Spleen (tissue), 11 donors: ENCODE results near the gene ZNF415. TPM values are rescaled to one million over a fixed set of nuclear protein-coding genes. Genes with fewer than 3 reads are reported as not detected.
"Not testable (repeated sequence)": the region's sequence is repeated elsewhere in the genome, so short reads cannot be mapped to it uniquely, and the experiment has no call there.

Experiments
- DNase-seq: peaks from one replicate; pipeline ENCODE4 v3.0.0-alpha.2; 2020
- H3K27ac ChIP-seq, 8 donors: fragments of 200-600 bp; sonication (generic) in 7 of 8; 1 replicate in 4 of 8; 2 replicates in 4 of 8; pipeline versions ENCODE4 v1.5.0 to v1.8.0; 2016 to 2021; ENCODE audit warnings: inconsistent platforms in 4 of 8, mild to moderate bottlenecking in 4 of 8, moderate library complexity in 1 of 8
- H3K27me3 ChIP-seq, 7 donors: fragments of 200-600 bp; sonication (generic) in 6 of 7; replicated peaks in 1 of 7; 1 replicate in 4 of 7; 2 replicates in 3 of 7; pipeline versions ENCODE4 v1.5.0 to v1.8.0; 2016 to 2021; ENCODE audit warnings: inconsistent platforms in 3 of 7, mild to moderate bottlenecking in 1 of 7
- H3K36me3 ChIP-seq, 6 donors: fragments of 200-600 bp; sonication (generic) in 5 of 6; 1 replicate in 4 of 6; 2 replicates in 2 of 6; pipeline versions ENCODE4 v1.5.0 to v1.8.0; 2016 to 2021; ENCODE audit warnings: inconsistent platforms in 2 of 6
- H3K4me1 ChIP-seq, 6 donors: fragments of 200-600 bp; sonication (generic) in 5 of 6; 1 replicate in 3 of 6; 2 replicates in 3 of 6; pipeline versions ENCODE4 v1.5.0 to v1.8.0; 2016 to 2021; ENCODE audit warnings: inconsistent platforms in 3 of 6
- H3K4me3 ChIP-seq, 8 donors: fragments of 200-600 bp; sonication (generic) in 7 of 8; 1 replicate in 4 of 8; 2 replicates in 4 of 8; pipeline versions ENCODE4 v1.5.0 to v1.8.0; 2016 to 2021; ENCODE audit warnings: inconsistent platforms in 4 of 8, mild to moderate bottlenecking in 4 of 8, moderate library complexity in 2 of 8
- H3K9me3 ChIP-seq, 8 donors: fragments of 200-600 bp; sonication (generic) in 7 of 8; 1 replicate in 4 of 8; 2 replicates in 4 of 8; pipeline versions ENCODE4 v1.5.0 to v1.8.0; 2016 to 2021; ENCODE audit warnings: inconsistent platforms in 4 of 8
- POLR2A ChIP-seq, 3 donors: fragments of 450-650 bp; IDR thresholded peaks; one replicate each; pipeline ENCODE4 v1.5.1; 2017; ENCODE audit warnings: antibody characterized with exemption in 3 of 3, mild to moderate bottlenecking in 1 of 3
- POLR2AphosphoS5 ChIP-seq, 3 donors: sonication (generic); formaldehyde crosslinking; IDR thresholded peaks; one replicate each; pipeline ENCODE4 v1.5.1; 2017; ENCODE audit warnings: antibody characterized with exemption in 3 of 3
- WGBS, 5 donors: extraction: QIAGEN DNeasy Blood & Tissue Kit in 3 of 5; methylation state at CpG; one replicate each; pipeline versions ENCODE4 v1.1.5 to v1.1.7; 2013 to 2018; 5-methylcytosine and 5-hydroxymethylcytosine counted together
- intact Hi-C: fragments of 100-400 bp; cut with DNase I; formaldehyde crosslinking; loops from one replicate; pipeline ENCODE4 v1.15.0; 2023; ENCODE audit warnings: low total_unique reads
- polyA plus RNA-seq, 3 donors: library from polyadenylated mRNA; stranded (reverse); fragments of 200-250 nt; gene quantifications; one replicate each; pipeline ENCODE4 v1.2.1, GENCODE V29; 2013
- total RNA-seq, 7 donors: library from RNA; depleted of rRNA in 3 of 7; stranded (reverse); fragments of >200 nt in 3 of 7; fragmentation: NEBNext Ultra II Directional in 4 of 7; extraction: Animal tissue kit (Norgen Biotek cat#: 25700) in 4 of 7; gene quantifications; one replicate each; pipeline versions ENCODE4 v1.1.0 to v1.2.1, GENCODE V29; 2016 to 2021
- TF ChIP-seq, protein P1 (sequence below), 11 experiments: fragments of 200-600 bp in 7 of 11; fragments of 450-650 bp in 4 of 11; sonication (generic) in 4 of 11; IDR thresholded peaks in 8 of 11; conservative IDR thresholded peaks in 3 of 11; 1 replicate in 7 of 11; 2 replicates in 4 of 11; pipeline versions ENCODE4 v1.4.0 to v1.8.0; 2016 to 2021; ENCODE audit warnings: antibody characterized with exemption in 11 of 11, inconsistent platforms in 4 of 11, mild to moderate bottlenecking in 1 of 11
- donor health status: healthy with polysubstance abuse.
- donor health status: DM: no; HTN: no; CAD: no; lungs with moderate emphysema.
- donor health status: DM: no; HTN: no; CAD: no.
- donor health status: Bipolar disorder and iron deficiency.
- donor health status: healthy.
- donor health status: DM: no; HTN: no; CAD: no.
- donor health status: DM: yes; HTN: yes; CAD: no.

ZNF415 gene
- total and polyA plus RNA-seq, 10 donors = 2.8 to 17.0 (median 9.6) TPM

DNA sequence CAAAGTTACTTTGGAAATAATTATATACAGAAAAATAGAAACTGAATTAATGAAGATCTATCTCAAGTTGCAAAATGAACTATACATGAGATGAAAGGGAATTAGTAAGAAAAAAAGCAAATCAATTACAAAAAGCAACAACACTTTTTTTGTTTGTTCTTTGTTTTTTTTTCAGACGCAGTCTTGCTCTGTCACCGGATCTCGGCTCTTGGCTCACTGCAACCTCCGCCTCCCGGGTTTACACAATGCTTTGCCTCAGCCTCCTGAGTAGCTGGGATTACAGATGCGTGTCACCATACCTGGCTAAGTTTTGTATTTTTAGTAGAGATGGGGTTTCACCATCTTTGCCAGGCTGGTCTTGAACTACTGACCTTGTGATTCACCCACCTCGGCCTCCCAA is 2.2 kb downstream of the ZNF415 start:
- peak overlapping the region in 5 of 8 donors; percentile 82 to 88 (median 86) for H3K27ac ChIP-seq
- H3K4me1 ChIP-seq = peaks cover 0 to 31% (median 13%) of the 10 kb centered on the region in 6 donors
- TF ChIP-seq POLR2A (IDR thresholded peaks at IDR 0.05) = no peak
- TF ChIP-seq, protein P1, sequence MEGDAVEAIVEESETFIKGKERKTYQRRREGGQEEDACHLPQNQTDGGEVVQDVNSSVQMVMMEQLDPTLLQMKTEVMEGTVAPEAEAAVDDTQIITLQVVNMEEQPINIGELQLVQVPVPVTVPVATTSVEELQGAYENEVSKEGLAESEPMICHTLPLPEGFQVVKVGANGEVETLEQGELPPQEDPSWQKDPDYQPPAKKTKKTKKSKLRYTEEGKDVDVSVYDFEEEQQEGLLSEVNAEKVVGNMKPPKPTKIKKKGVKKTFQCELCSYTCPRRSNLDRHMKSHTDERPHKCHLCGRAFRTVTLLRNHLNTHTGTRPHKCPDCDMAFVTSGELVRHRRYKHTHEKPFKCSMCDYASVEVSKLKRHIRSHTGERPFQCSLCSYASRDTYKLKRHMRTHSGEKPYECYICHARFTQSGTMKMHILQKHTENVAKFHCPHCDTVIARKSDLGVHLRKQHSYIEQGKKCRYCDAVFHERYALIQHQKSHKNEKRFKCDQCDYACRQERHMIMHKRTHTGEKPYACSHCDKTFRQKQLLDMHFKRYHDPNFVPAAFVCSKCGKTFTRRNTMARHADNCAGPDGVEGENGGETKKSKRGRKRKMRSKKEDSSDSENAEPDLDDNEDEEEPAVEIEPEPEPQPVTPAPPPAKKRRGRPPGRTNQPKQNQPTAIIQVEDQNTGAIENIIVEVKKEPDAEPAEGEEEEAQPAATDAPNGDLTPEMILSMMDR (IDR thresholded peaks at IDR 0.05 in 8 of 11, conservative IDR thresholded peaks at IDR 0.05 in 3 of 11) = no peak
- TF ChIP-seq POLR2AphosphoS5 (IDR thresholded peaks at IDR 0.05) = peak in 2 of 3 donors; percentile 58 to 61
- no peak overlapping the region for H3K4me3 ChIP-seq
- DNase-seq = no peak
- H3K9me3 ChIP-seq = peaks cover 0 to 61% (median 33%) of the 10 kb centered on the region in 8 donors
- intact Hi-C loops = loop anchor here (10.0 kb wide), 1 partner anchor 56 kb away; no protein-coding TSS in a partner anchor
- peaks cover 0 to 10% (median 0%) of the 10 kb centered on the region in 7 donors for H3K27me3 ChIP-seq
- WGBS, 5 donors = 77 to 85% (median 80%) methylated on average over 7 of the region's 7 CpGs
- H3K36me3 ChIP-seq = no peaks in the 10 kb centered on the region

DNA sequence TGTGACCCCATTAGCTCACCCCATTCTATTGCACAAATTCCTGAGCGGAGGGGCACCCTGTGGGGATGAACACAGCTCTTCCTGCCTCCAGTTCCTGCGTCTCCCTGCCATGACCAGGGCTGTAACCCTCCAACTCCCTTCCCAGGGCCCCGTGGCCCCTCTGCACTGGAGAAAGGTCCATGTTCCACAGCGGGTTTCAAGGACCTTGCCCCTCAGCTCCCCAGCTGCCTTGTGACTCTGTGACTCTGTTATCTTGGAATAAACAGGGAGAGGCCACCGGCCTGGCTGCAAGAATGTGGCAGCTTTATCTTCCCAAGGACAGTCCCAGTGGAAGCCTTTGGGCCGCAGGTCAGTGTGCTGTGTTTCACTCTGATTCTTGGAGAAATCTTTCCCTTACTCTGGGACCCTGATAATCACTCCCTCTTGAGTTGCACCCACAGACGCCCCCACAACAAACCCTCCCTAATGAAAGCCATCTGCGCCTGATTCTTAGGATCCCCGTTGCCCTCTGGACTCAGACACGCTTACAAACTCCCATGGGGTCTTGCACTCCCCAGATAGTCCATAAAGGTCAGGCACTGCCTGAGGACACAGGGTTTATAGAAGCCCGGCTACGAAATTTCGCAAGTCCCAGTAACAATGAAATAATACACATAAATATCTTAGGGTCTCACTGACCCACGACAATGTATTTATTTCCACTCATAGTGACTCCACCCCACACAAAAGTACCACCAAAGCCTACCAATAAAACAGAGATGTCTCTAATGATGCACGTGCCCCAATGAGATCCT is 5.8 kb downstream of the ZNF415 start:
- WGBS, 5 donors = 68 to 79% (median 72%) methylated on average over 8 to 9 of the region's 15 CpGs
- H3K36me3 ChIP-seq, H3K27me3 ChIP-seq, H3K4me3 ChIP-seq, DNase-seq, intact Hi-C loops: not testable (repeated sequence)
- H3K4me1 ChIP-seq = peaks cover 0 to 41% (median 12%) of the 10 kb centered on the region in 6 donors
- peak overlapping the region in 6 of 8 donors; percentile 3 to 75 (median 62) for H3K27ac ChIP-seq
- H3K9me3 ChIP-seq = peaks cover 0 to 61% (median 7%) of the 10 kb centered on the region in 8 donors

DNA sequence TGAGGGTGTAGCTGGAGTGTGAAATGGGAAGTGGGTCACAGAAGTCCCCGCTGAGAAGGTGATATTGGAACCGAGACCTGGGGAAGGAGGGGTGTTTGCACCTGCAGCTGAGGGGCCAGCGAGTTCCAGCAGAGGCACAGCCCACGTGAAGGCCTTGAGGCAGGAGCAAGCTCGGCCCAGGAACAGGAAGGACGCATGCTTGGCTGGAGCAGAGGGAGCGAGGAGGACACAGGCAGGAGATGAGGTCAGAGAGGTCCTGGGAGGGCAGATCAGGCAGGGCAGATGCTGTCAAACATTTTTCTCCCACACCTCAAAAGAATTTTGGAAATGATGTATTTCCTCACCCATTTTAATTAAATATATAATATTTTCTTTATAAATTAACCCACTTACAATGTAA is 9.3 kb downstream of the ZNF415 start:
- peaks cover 0 to 27% (median 3%) of the 10 kb centered on the region in 6 donors for H3K4me1 ChIP-seq
- peak; percentile 76 for DNase-seq
- H3K4me3 ChIP-seq = no peak overlapping the region
- intact Hi-C loops = no loop called here
- peak overlapping the region in 6 of 8 donors; percentile 9 to 63 (median 58) for H3K27ac ChIP-seq
- 54 to 76% (median 69%) methylated on average over 7 of the region's 7 CpGs for WGBS, 5 donors
- H3K36me3 ChIP-seq = no peaks in the 10 kb centered on the region
- peaks cover 0 to 69% (median 18%) of the 10 kb centered on the region in 8 donors for H3K9me3 ChIP-seq
- TF ChIP-seq, protein P1 (IDR thresholded peaks at IDR 0.05 in 8 of 11, conservative IDR thresholded peaks at IDR 0.05 in 3 of 11) = no peak
- TF ChIP-seq POLR2AphosphoS5 (IDR thresholded peaks at IDR 0.05) = peak; percentile 60 to 76 (median 65)
- no peak for TF ChIP-seq POLR2A (IDR thresholded peaks at IDR 0.05)
- H3K27me3 ChIP-seq = no peaks in the 10 kb centered on the region

DNA sequence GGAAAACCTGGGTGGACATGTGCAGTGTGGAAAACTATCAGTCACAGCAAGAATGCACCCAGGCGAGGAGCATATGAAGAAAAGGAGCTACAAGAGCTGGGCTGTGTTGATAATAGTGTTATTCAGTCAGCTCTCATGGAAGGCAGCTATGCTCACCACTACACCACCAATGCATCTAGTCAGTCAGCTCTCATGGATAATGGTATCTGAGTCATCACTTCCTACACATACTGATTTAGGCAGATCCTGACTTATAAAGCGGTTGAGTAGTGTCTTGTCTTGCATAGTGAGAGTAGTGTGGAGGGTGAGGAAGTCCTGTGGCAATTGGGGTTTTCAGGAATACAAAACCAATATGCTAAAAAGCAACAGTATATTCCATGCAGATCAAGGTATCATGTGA is 20.4 kb downstream of the ZNF415 start:
- no peak overlapping the region for H3K27ac ChIP-seq
- intact Hi-C loops = no loop called here
- no peak for DNase-seq
- WGBS, 5 donors = 89 to 98% (median 94%) methylated on average over 2 of the region's 2 CpGs
- no peak overlapping the region for H3K4me3 ChIP-seq
- H3K4me1 ChIP-seq = no peaks in the 10 kb centered on the region
- no peaks in the 10 kb centered on the region for H3K27me3 ChIP-seq
- TF ChIP-seq, protein P1 (IDR thresholded peaks at IDR 0.05 in 8 of 11, conservative IDR thresholded peaks at IDR 0.05 in 3 of 11) = no peak
- TF ChIP-seq POLR2A (IDR thresholded peaks at IDR 0.05) = no peak
- no peak for TF ChIP-seq POLR2AphosphoS5 (IDR thresholded peaks at IDR 0.05)
- H3K36me3 ChIP-seq = peaks cover 7 to 71% (median 25%) of the 10 kb centered on the region in 6 donors
- H3K9me3 ChIP-seq = peaks cover 0 to 91% (median 53%) of the 10 kb centered on the region in 8 donors
